Loucy (cell line): Measurements from ENCODE around the gene KLK4.

Experiments used
- H2AFZ ChIP-seq: fragments of 200-600 bp; sonication (generic); 2 replicates; pipeline ENCODE4 v1.6.0; 2016; ENCODE audit warnings: antibody characterized with exemption, mild to moderate bottlenecking, low read length, moderate library complexity
- H3F3A ChIP-seq: fragments of 200-600 bp; 2 replicates; pipeline ENCODE4 v1.6.0; 2016; ENCODE audit warnings: antibody characterized with exemption, low read depth, mild to moderate bottlenecking
- H3K27me3 ChIP-seq: fragments of 200-600 bp; sonication (generic); 2 replicates; pipeline ENCODE4 v1.6.1; 2014; ENCODE audit warnings: low read length, mild to moderate bottlenecking; ENCODE audit not compliant: insufficient read depth, poor library complexity, severe bottlenecking
- H3K36me3 ChIP-seq: fragments of 200-600 bp; sonication (generic); 2 replicates; pipeline ENCODE4 v1.6.1; 2016; ENCODE audit warnings: low read length; ENCODE audit not compliant: insufficient read depth
- H3K4me1 ChIP-seq: fragments of 200-600 bp; sonication (generic); 2 replicates; pipeline ENCODE4 v1.5.1; 2014; ENCODE audit warnings: low read length, mild to moderate bottlenecking; ENCODE audit not compliant: insufficient read depth, poor library complexity, severe bottlenecking
- H3K4me2 ChIP-seq: fragments of 200-600 bp; sonication (generic); 2 replicates; pipeline ENCODE4 v1.6.0; 2014; ENCODE audit warnings: antibody characterized with exemption, low read length, low read depth, mild to moderate bottlenecking; ENCODE audit not compliant: poor library complexity, severe bottlenecking
- H3K4me3 ChIP-seq: fragments of 200-600 bp; sonication (generic); 2 replicates; pipeline ENCODE4 v1.5.1; 2014; ENCODE audit warnings: low read length, mild to moderate bottlenecking, mixed read lengths; ENCODE audit not compliant: poor library complexity, severe bottlenecking
- H3K79me2 ChIP-seq: fragments of 200-600 bp; sonication (generic); 2 replicates; pipeline ENCODE4 v1.6.1; 2014; ENCODE audit warnings: low read length; ENCODE audit not compliant: insufficient read depth
- H3K9ac ChIP-seq: fragments of 200-600 bp; sonication (generic); 2 replicates; pipeline ENCODE4 v1.6.0; 2014; ENCODE audit warnings: mild to moderate bottlenecking, low read depth, low read length, moderate library complexity; ENCODE audit not compliant: poor library complexity, severe bottlenecking
- H3K9me2 ChIP-seq: fragments of 200-600 bp; sonication (generic); replicated peaks from 2 replicates; pipeline ENCODE4 v1.6.1; 2016; ENCODE audit warnings: low read depth, low read length, mixed read lengths
- H3K9me3 ChIP-seq: fragments of 200-600 bp; sonication (generic); 2 replicates; pipeline ENCODE4 v1.6.1; 2014; ENCODE audit warnings: mild to moderate bottlenecking, antibody characterized with exemption, low read length, low read depth; ENCODE audit not compliant: insufficient read depth
- H4K20me1 ChIP-seq: fragments of 200-600 bp; sonication (generic); 2 replicates; pipeline ENCODE4 v1.6.0; 2014; ENCODE audit warnings: antibody characterized with exemption, low read length, mild to moderate bottlenecking; ENCODE audit not compliant: insufficient read depth, poor library complexity, severe bottlenecking
- CTCF ChIP-seq: fragments of 200-600 bp; sonication (generic); conservative IDR thresholded peaks from 2 replicates; pipeline ENCODE4 v1.5.1; 2014; ENCODE audit warnings: mild to moderate bottlenecking, antibody characterized with exemption, low read length
- EZH2phosphoT487 ChIP-seq: fragments of 200-600 bp; IDR thresholded peaks from 2 replicates; pipeline ENCODE4 v1.6.1; 2018; ENCODE audit warnings: antibody characterized with exemption, mild to moderate bottlenecking, moderate library complexity, borderline replicate concordance

Gene KLK4

GRCh38 chr19:50925734-50926133 lies 14.5 kb upstream of the KLK4 start:
- H3F3A ChIP-seq, result no peaks in the 10 kb centered on the region
- no peaks in the 10 kb centered on the region for H4K20me1 ChIP-seq
- H3K4me1 ChIP-seq, result peaks cover 7% of the 10 kb centered on the region
- no peak for TF ChIP-seq EZH2phosphoT487
- no peak for TF ChIP-seq CTCF
- H3K79me2 ChIP-seq, result no peaks in the 10 kb centered on the region
- no peak overlapping the region for H3K9ac ChIP-seq
- no peaks in the 10 kb centered on the region for H3K9me2 ChIP-seq
- H3K4me3 ChIP-seq, result no peak overlapping the region
- no peaks in the 10 kb centered on the region for H3K9me3 ChIP-seq
- no peaks in the 10 kb centered on the region for H3K27me3 ChIP-seq
- H3K36me3 ChIP-seq, result no peaks in the 10 kb centered on the region
- no peak overlapping the region for H3K4me2 ChIP-seq
- no peak overlapping the region for H2AFZ ChIP-seq

- no peaks in the 10 kb centered on the region for H3K27me3 ChIP-seq
- no peak overlapping the region for H3K4me3 ChIP-seq
- TF ChIP-seq CTCF (no peak), EZH2phosphoT487 (no peak)
Measured at GRCh38 chr19:50924586-50924985, 13.4 kb upstream of the KLK4 start.

GRCh38 chr19:50922317-50922853 lies 11.2 kb upstream of the KLK4 start:
- H3K79me2 ChIP-seq, result no peaks in the 10 kb centered on the region
- H3K27me3 ChIP-seq, result no peaks in the 10 kb centered on the region
- no peak for TF ChIP-seq EZH2phosphoT487
- peak; percentile 93 for TF ChIP-seq CTCF
- peak overlapping the region; percentile 69 for H3K4me2 ChIP-seq
- H3K9me3 ChIP-seq, result no peaks in the 10 kb centered on the region
- H3K4me1 ChIP-seq, result peaks cover 7% of the 10 kb centered on the region
- no peak overlapping the region for H3K9ac ChIP-seq
- no peaks in the 10 kb centered on the region for H3K36me3 ChIP-seq
- H3F3A ChIP-seq, result no peaks in the 10 kb centered on the region
- H3K9me2 ChIP-seq, result no peaks in the 10 kb centered on the region
- H4K20me1 ChIP-seq, result no peaks in the 10 kb centered on the region
- H2AFZ ChIP-seq, result peak overlapping the region; percentile 69
- H3K4me3 ChIP-seq, result peak overlapping the region; percentile 44

More at GRCh38 chr19:50924586-50924985, 13.4 kb upstream of the KLK4 start:
- H3F3A ChIP-seq, result no peaks in the 10 kb centered on the region
- no peak overlapping the region for H3K4me2 ChIP-seq
- H3K79me2 ChIP-seq, result no peaks in the 10 kb centered on the region
- no peaks in the 10 kb centered on the region for H4K20me1 ChIP-seq
- no peaks in the 10 kb centered on the region for H3K9me2 ChIP-seq
- H3K36me3 ChIP-seq, result no peaks in the 10 kb centered on the region
- H3K9ac ChIP-seq, result no peak overlapping the region
- peaks cover 7% of the 10 kb centered on the region for H3K4me1 ChIP-seq
- no peak overlapping the region for H2AFZ ChIP-seq
- H3K9me3 ChIP-seq, result no peaks in the 10 kb centered on the region
